H1 (cell line): ENCODE measurements around the gene VGLL4. TPM values are rescaled to one million over a fixed set of nuclear protein-coding genes. Genes with fewer than 3 reads are reported as not detected.
A peak's percentile ranks its signal among the peaks of the same experiment; 100 is the strongest.

Experiments used
- CTCF ChIA-PET: fragments of 300-600 bp; sonication (Branson Sonifier 250); formaldehyde crosslinking; loops from one replicate; lab custom pipeline; 2021; ENCODE audit not compliant: partially characterized antibody; lab: Charles Lee
- POLR2A ChIA-PET: fragments of 300-600 bp; sonication (Branson Sonifier 250); formaldehyde crosslinking; loops from one replicate; lab custom pipeline; 2021; ENCODE audit warnings: inconsistent platforms; ENCODE audit not compliant: partially characterized antibody; lab: Charles Lee
- DNase-seq, 2 experiments: peaks; one replicate each; pipeline versions ENCODE4 v3.0.0 to v3.0.0-alpha.2; 2010 to 2022; ENCODE audit warnings: low spot score in 2 of 2, low read depth in 1 of 2, mixed read lengths in 1 of 2
- FAIRE-seq: peaks from 2 replicates; lab custom pipeline; 2011; peaks lifted over from hg19 to GRCh38; lab: Jason Lieb, UNC
- H2AFZ ChIP-seq: 2 replicates; pipeline ENCODE4 v1.8.1; 2012; ENCODE audit warnings: low read length, inconsistent platforms
- H2AK5ac ChIP-seq: 2 replicates; pipeline ENCODE4 v1.6.1; 2013; ENCODE audit warnings: low read depth, low read length
- H2BK120ac ChIP-seq: replicated peaks from 2 replicates; pipeline ENCODE3; 2013; ENCODE audit warnings: low read depth, low read length, inconsistent platforms
- H2BK12ac ChIP-seq: 2 replicates; pipeline ENCODE4 v1.6.1; 2013; ENCODE audit warnings: low read depth, low read length
- H2BK15ac ChIP-seq: 2 replicates; pipeline ENCODE4 v1.6.1; 2013; ENCODE audit warnings: low read length
- H2BK20ac ChIP-seq: 2 replicates; pipeline ENCODE4 v1.6.1; 2013; ENCODE audit warnings: low read length
- H2BK5ac ChIP-seq: 2 replicates; pipeline ENCODE4 v1.6.1; 2013; ENCODE audit warnings: low read depth, low read length
- H3K14ac ChIP-seq: 2 replicates; pipeline ENCODE4 v1.6.1; 2013; ENCODE audit warnings: inconsistent platforms; ENCODE audit not compliant: insufficient read length
- H3K18ac ChIP-seq: 2 replicates; pipeline ENCODE4 v1.6.1; 2013; ENCODE audit warnings: low read length; ENCODE audit errors: extremely low read depth
- H3K23ac ChIP-seq: 2 replicates; pipeline ENCODE4 v1.6.1; 2013; ENCODE audit warnings: inconsistent platforms; ENCODE audit not compliant: insufficient read length
- H3K23me2 ChIP-seq: 2 replicates; pipeline ENCODE4 v1.6.1; 2013; ENCODE audit warnings: low read depth, low read length
- H3K27ac ChIP-seq: 2 replicates; pipeline ENCODE4 v1.6.1; 2011; ENCODE audit warnings: low read depth, low read length, inconsistent platforms
- H3K27me3 ChIP-seq, 4 experiments: replicated peaks in 1 of 4; 1 replicate in 1 of 4; 2 replicates in 3 of 4; pipeline versions ENCODE4 v1.6.1 to v1.8.1; 2011 to 2013; ENCODE audit warnings: low read length in 3 of 4, mild to moderate bottlenecking in 3 of 4, inconsistent platforms in 2 of 4, mixed read lengths in 2 of 4, moderate library complexity in 1 of 4; ENCODE audit not compliant: control insufficient read depth in 3 of 4, insufficient read depth in 3 of 4; ENCODE audit errors: extremely low read depth in 1 of 4
- H3K36me3 ChIP-seq, 4 experiments: 2 replicates each; pipeline versions ENCODE4 v1.6.1 to v1.8.1; 2011 to 2013; ENCODE audit warnings: mild to moderate bottlenecking in 4 of 4, low read length in 3 of 4, moderate library complexity in 2 of 4, control low read depth in 1 of 4, inconsistent platforms in 1 of 4; ENCODE audit not compliant: insufficient read depth in 4 of 4, control insufficient read depth in 2 of 4
- H3K4ac ChIP-seq: replicated peaks from 2 replicates; pipeline ENCODE3; 2013; ENCODE audit warnings: low read length, low read depth, mixed read lengths, inconsistent platforms; ENCODE audit not compliant: insufficient read length
- H3K4me1 ChIP-seq, 4 experiments: replicated peaks in 1 of 4; 1 replicate in 1 of 4; 2 replicates in 3 of 4; pipeline versions ENCODE4 v1.6.1 to v1.8.1; 2011 to 2013; ENCODE audit warnings: low read length in 3 of 4, inconsistent platforms in 2 of 4, mixed read lengths in 1 of 4; ENCODE audit not compliant: insufficient read depth in 4 of 4, control insufficient read depth in 3 of 4
- H3K4me2 ChIP-seq, 2 experiments: 2 replicates each; pipeline versions ENCODE4 v1.6.1 to v1.8.1; 2011 to 2013; ENCODE audit warnings: low read depth in 2 of 2, low read length in 2 of 2, control low read depth in 1 of 2, inconsistent platforms in 1 of 2, mild to moderate bottlenecking in 1 of 2; ENCODE audit not compliant: insufficient read depth in 1 of 2
- H3K4me3 ChIP-seq, 4 experiments: fragments of 200-600, 300-600 bp in 1 of 4; sonication (generic), shearing (Covaris generic), sonication (Bioruptor Twin) in 1 of 4; 2 replicates each; pipeline versions ENCODE4 v1.5.1 to v1.8.1; 2011 to 2016; ENCODE audit warnings: low read length in 4 of 4, low read depth in 3 of 4, control low read depth in 2 of 4, inconsistent platforms in 2 of 4, mild to moderate bottlenecking in 2 of 4, mixed read lengths in 1 of 4, moderate library complexity in 1 of 4; ENCODE audit not compliant: insufficient read depth in 2 of 4; ENCODE audit errors: extremely low read depth in 1 of 4
- H3K56ac ChIP-seq: replicated peaks from 2 replicates; pipeline ENCODE3; 2013; ENCODE audit warnings: low read depth, mild to moderate bottlenecking, mixed read lengths, low read length, inconsistent platforms; ENCODE audit not compliant: insufficient read length
- H3K79me1 ChIP-seq: 2 replicates; pipeline ENCODE4 v1.6.1; 2013; ENCODE audit warnings: low read depth, low read length, control low read depth
- H3K79me2 ChIP-seq, 2 experiments: 2 replicates each; pipeline versions ENCODE4 v1.6.1 to v1.8.1; 2012 to 2013; ENCODE audit warnings: low read length in 2 of 2, mild to moderate bottlenecking in 2 of 2, inconsistent platforms in 1 of 2; ENCODE audit not compliant: insufficient read depth in 2 of 2, control insufficient read depth in 1 of 2
- H3K9ac ChIP-seq, 4 experiments: replicated peaks in 1 of 4; 1 replicate in 1 of 4; 2 replicates in 3 of 4; pipeline versions ENCODE4 v1.6.1 to v1.8.1; 2011 to 2013; ENCODE audit warnings: low read depth in 3 of 4, low read length in 3 of 4, control low read depth in 2 of 4, mild to moderate bottlenecking in 2 of 4, moderate library complexity in 2 of 4, inconsistent platforms in 1 of 4; ENCODE audit errors: extremely low read depth in 1 of 4
- H3K9me3 ChIP-seq, 2 experiments: 2 replicates each; pipeline versions ENCODE4 v1.6.1 to v1.8.1; 2012 to 2013; ENCODE audit warnings: mild to moderate bottlenecking in 2 of 2, moderate library complexity in 2 of 2, control low read depth in 1 of 2, inconsistent platforms in 1 of 2, low read depth in 1 of 2, low read length in 1 of 2, mixed read lengths in 1 of 2; ENCODE audit not compliant: insufficient read depth in 2 of 2
- H4K20me1 ChIP-seq, 2 experiments: replicated peaks in 1 of 2; 2 replicates each; pipeline versions ENCODE3 to v1.8.1; 2011 to 2013; ENCODE audit warnings: inconsistent platforms in 2 of 2, low read length in 2 of 2, mild to moderate bottlenecking in 1 of 2; ENCODE audit not compliant: insufficient read depth in 2 of 2, control insufficient read depth in 1 of 2
- H4K5ac ChIP-seq: 2 replicates; pipeline ENCODE4 v1.6.1; 2013; ENCODE audit warnings: low read length, low read depth, mixed read lengths, inconsistent platforms; ENCODE audit not compliant: insufficient read length
- H4K8ac ChIP-seq: 2 replicates; pipeline ENCODE4 v1.8.0; 2013; ENCODE audit warnings: mild to moderate bottlenecking, moderate library complexity, low read length, inconsistent platforms; ENCODE audit not compliant: insufficient read depth; ENCODE audit errors: extremely low read depth
- H4K91ac ChIP-seq: replicated peaks from 2 replicates; pipeline ENCODE3; 2013; ENCODE audit warnings: low read length, mixed read lengths, inconsistent platforms; ENCODE audit not compliant: insufficient read length
- BCL11A ChIP-seq, 2 experiments: IDR thresholded peaks; one replicate each; pipeline ENCODE4 v1.6.1; 2011; ENCODE audit warnings: low read depth in 2 of 2, low read length in 2 of 2, mild to moderate bottlenecking in 2 of 2
- RAD21 ChIP-seq, 2 experiments: IDR thresholded peaks in 1 of 2; conservative IDR thresholded peaks in 1 of 2; 2 replicates each; pipeline ENCODE4 v1.6.1; 2011; ENCODE audit warnings: low read depth in 2 of 2, low read length in 2 of 2, improper control_type of control experiment in 1 of 2, inconsistent platforms in 1 of 2, mild to moderate bottlenecking in 1 of 2, moderate library complexity in 1 of 2
- SRF ChIP-seq: IDR thresholded peaks from 2 replicates; pipeline ENCODE4 v1.6.1; 2011; ENCODE audit warnings: mild to moderate bottlenecking, low read depth, low read length, moderate library complexity
- TBP ChIP-seq: IDR thresholded peaks from 2 replicates; pipeline ENCODE4 v1.6.1; 2011; ENCODE audit warnings: low read depth, low read length, improper control_type of control experiment
- TEAD4 ChIP-seq: IDR thresholded peaks from 2 replicates; pipeline ENCODE4 v1.6.1; 2012; ENCODE audit warnings: low read depth, low read length, inconsistent platforms, mixed read lengths
- ZNF274 ChIP-seq: IDR thresholded peaks from 2 replicates; pipeline ENCODE4 v1.7.0; 2012; ENCODE audit warnings: low read length, borderline replicate concordance; ENCODE audit errors: extremely low read depth
- WGBS, 2 experiments: shearing (Covaris generic) in 1 of 2; methylation state at CpG; one replicate each; pipeline versions ENCODE4 v1.1.6 to v1.1.7; 2013 to 2015; ENCODE audit warnings: low lambda C conversion rate in 2 of 2, mixed read lengths in 2 of 2, inconsistent platforms in 1 of 2, low coverage in 1 of 2, missing lambda C conversion rate in 1 of 2; ENCODE audit not compliant: insufficient replicate concordance in 2 of 2, insufficient coverage in 1 of 2, insufficient read length in 1 of 2; ENCODE audit errors: extremely low coverage in 1 of 2, missing lambda C conversion rate in 1 of 2; 5-methylcytosine and 5-hydroxymethylcytosine counted together
- polyA plus RNA-seq, 7 experiments: library from polyadenylated mRNA; depleted of rRNA in 3 of 7; stranded (reverse) in 5 of 7; unstranded in 2 of 7; fragments of >200 nt in 5 of 7; fragments of 200-250 nt in 2 of 7; gene quantifications; 1 replicate in 5 of 7; 2 replicates in 1 of 7; 4 replicates in 1 of 7; pipeline versions ENCODE4 v1.2.1 to v1.2.3, GENCODE V29; 2011 to 2013; ENCODE audit warnings: missing spikeins in 2 of 7, mixed read lengths in 2 of 7
- total RNA-seq: library from RNA; stranded (reverse); fragmentation: NEBNext Ultra II Directional; extraction: Animal tissue kit (Norgen Biotek cat#: 25700); gene quantifications from 2 replicates; pipeline ENCODE4 v1.2.1, GENCODE V29; 2021

VGLL4 gene
- total and polyA plus RNA-seq, 2 of the 8 experiments (the other 6 are each of a cell fraction or from before 2014, with no cell fraction given) = 45.1 to 50.0 TPM

- no peak overlapping the region for H3K4me3 ChIP-seq
- H3K4me2 ChIP-seq = no peak overlapping the region
- no peak for FAIRE-seq
These were observed 113.5 kb downstream of the VGLL4 start for GRCh38 chr3:11530153-11530721.

More at GRCh38 chr3:11530153-11530721, 113.5 kb downstream of the VGLL4 start:
- Histone ChIP-seq H4K91ac (no peak overlapping the region), H3K18ac (no peak overlapping the region), H4K20me1 (peaks cover 0 to 4% of the 10 kb centered on the region in 2 experiments), H3K79me1 (no peaks in the 10 kb centered on the region), H3K23me2 (no peaks in the 10 kb centered on the region), H3K27me3 (no peaks in the 10 kb centered on the region), H3K4me1 (peaks cover 0 to 3% (median 0%) of the 10 kb centered on the region in 4 experiments; a peak in 1 of 7 replicates), H3K27ac (no peak overlapping the region), H3K79me2 (no peaks in the 10 kb centered on the region), H3K9ac (no peak overlapping the region), H2BK120ac (no peak overlapping the region), H2BK15ac (no peak overlapping the region), H3K9me3 (no peaks in the 10 kb centered on the region), H4K5ac (no peak overlapping the region), H3K36me3 (no peaks in the 10 kb centered on the region), H3K14ac (no peak overlapping the region), H2BK5ac (no peak overlapping the region), H2AFZ (no peak overlapping the region), H2BK12ac (no peak overlapping the region), H4K8ac (no peak overlapping the region; the same call in 1 of the 2 replicates), H3K4ac (no peak overlapping the region), H2BK20ac (no peak overlapping the region), H2AK5ac (no peak overlapping the region), H3K23ac (no peak overlapping the region), H3K56ac (no peak overlapping the region)
- ChIA-PET POLR2A (no interaction called here), CTCF (interaction anchor here (0.7 to 0.8 kb wide), 2 partner anchors 9 to 12 kb away, joined by 3 read pairs; no protein-coding TSS in a partner anchor)
- no peak for TF ChIP-seq SRF
- no peak for TF ChIP-seq TEAD4
- TF ChIP-seq TBP = no peak
- TF ChIP-seq BCL11A (IDR thresholded peaks at IDR 0.05; ENCODE audit: low read depth in 2 of 2, low read length in 2 of 2) = no peak
- no peak for TF ChIP-seq ZNF274
- TF ChIP-seq RAD21 (IDR thresholded peaks at IDR 0.05 in 1 of 2, conservative IDR thresholded peaks at IDR 0.05 in 1 of 2; ENCODE audit: low read depth in 2 of 2, low read length in 2 of 2) = peak in 1 of 2 experiments; percentile 26; a peak in 1 of 4 replicates
- 93% methylated on average over 11 of the region's 11 CpGs; no CpG with 5 or more reads in 1 of the 2 experiments for WGBS, 2 experiments
- no peak for DNase-seq
